COLO668 (cell line): Measurements from ENCODE around the gene TM4SF4.
"Not testable (repeated sequence)": the region's sequence is repeated elsewhere in the genome, so short reads cannot be mapped to it uniquely, and the experiment has no call there.

Source experiments
- DNase-seq: peaks from one replicate; lab custom pipeline; 2025; ENCODE audit not compliant: unreplicated experiment; lab: John Stamatoyannopoulos, UW

TM4SF4 gene

GRCh38 chr3:149474250-149474817 lies at the start of gene TM4SF4:
Gene TM4SF4, plus strand, starts transcription at chr3:149474697. Its CDS starts 181 bp downstream, at chr3:149474878.
- no peak for DNase-seq

- DNase-seq = no peak
These were observed 49.6 kb upstream of the TM4SF4 start for GRCh38 chr3:149424918-149425317.

GRCh38 chr3:149426325-149426724 lies 48.2 kb upstream of the TM4SF4 start:
- no peak for DNase-seq

GRCh38 chr3:149428087-149428486 lies 46.4 kb upstream of the TM4SF4 start:
- no peak for DNase-seq

- no peak for DNase-seq
These were observed 44.3 kb upstream of the TM4SF4 start for GRCh38 chr3:149430216-149430615.

GRCh38 chr3:149432149-149432548 lies 42.3 kb upstream of the TM4SF4 start:
- DNase-seq = no peak

- no peak for DNase-seq
These were observed 38.3 kb upstream of the TM4SF4 start for GRCh38 chr3:149435996-149436885.

GRCh38 chr3:149437286-149437685 lies 37.2 kb upstream of the TM4SF4 start:
- DNase-seq = no peak

- DNase-seq = no peak
These were observed 36.8 kb upstream of the TM4SF4 start for GRCh38 chr3:149437710-149438109.

- DNase-seq = no peak
These were observed 35.5 kb upstream of the TM4SF4 start for GRCh38 chr3:149438981-149439380.

GRCh38 chr3:149441642-149442041 lies 32.9 kb upstream of the TM4SF4 start:
- no peak for DNase-seq

GRCh38 chr3:149442043-149442442 lies 32.5 kb upstream of the TM4SF4 start:
- no peak for DNase-seq

GRCh38 chr3:149442851-149443544 lies 31.5 kb upstream of the TM4SF4 start:
- no peak for DNase-seq

GRCh38 chr3:149443545-149443912 lies 31.0 kb upstream of the TM4SF4 start:
- no peak for DNase-seq

- DNase-seq = not testable (repeated sequence)
These were observed 29.6 kb upstream of the TM4SF4 start for GRCh38 chr3:149444867-149445266.

- DNase-seq = no peak
These were observed 26.1 kb upstream of the TM4SF4 start for GRCh38 chr3:149448331-149448831.

- DNase-seq = no peak
These were observed 25.3 kb upstream of the TM4SF4 start for GRCh38 chr3:149449182-149449581.

GRCh38 chr3:149449799-149450198 lies 24.7 kb upstream of the TM4SF4 start:
- DNase-seq = no peak

- no peak for DNase-seq
These were observed 24.2 kb upstream of the TM4SF4 start for GRCh38 chr3:149450281-149450680.

- DNase-seq = no peak
These were observed 22.5 kb upstream of the TM4SF4 start for GRCh38 chr3:149452036-149452435.

GRCh38 chr3:149453140-149453805 lies 21.2 kb upstream of the TM4SF4 start:
- DNase-seq = no peak
